Adrenal gland (tissue), 12 donors: Measurements from ENCODE around the gene SNRNP200. TPM values are rescaled to one million over a fixed set of nuclear protein-coding genes. Genes with fewer than 3 reads are reported as not detected.
A peak's percentile ranks its signal among the peaks of the same experiment; 100 is the strongest.

ENCODE experiments used
- DNase-seq, 7 donors: peaks; one replicate each; pipeline ENCODE4 v3.0.0-alpha.2; 2019 to 2020
- H3K27ac ChIP-seq, 5 donors: fragments of 200-600 bp; sonication (generic) in 4 of 5; 1 replicate in 3 of 5; 2 replicates in 2 of 5; pipeline versions ENCODE4 v1.5.1 to v1.8.0; 2016 to 2020; ENCODE audit warnings: mild to moderate bottlenecking in 1 of 5
- H3K27me3 ChIP-seq: fragments of 200-600 bp; 2 replicates; pipeline ENCODE4 v1.8.0; 2021
- H3K36me3 ChIP-seq, 2 donors: fragments of 200-600 bp; replicated peaks in 1 of 2; 1 replicate in 1 of 2; 2 replicates in 1 of 2; pipeline versions ENCODE4 v1.5.1 to v1.8.0; 2018 to 2022
- H3K4me1 ChIP-seq, 2 donors: fragments of 200-600 bp; replicated peaks in 1 of 2; 1 replicate in 1 of 2; 2 replicates in 1 of 2; pipeline versions ENCODE4 v1.5.1 to v1.8.0; 2018 to 2021
- H3K4me3 ChIP-seq, 4 donors: fragments of 200-600 bp; sonication (generic) in 3 of 4; one replicate each; pipeline ENCODE4 v1.5.1; 2016 to 2018
- H3K9me3 ChIP-seq, 3 donors: fragments of 200-600 bp; sonication (generic) in 1 of 3; replicated peaks in 1 of 3; 1 replicate in 2 of 3; 2 replicates in 1 of 3; pipeline versions ENCODE4 v1.5.1 to v1.8.0; 2016 to 2021
- CTCF ChIP-seq, 6 experiments: fragments of 450-650 bp in 4 of 6; fragments of 200-600 bp in 2 of 6; sonication (generic) in 1 of 6; IDR thresholded peaks; 1 replicate in 5 of 6; 2 replicates in 1 of 6; pipeline versions ENCODE4 v1.5.1 to v1.8.0; 2016 to 2021; ENCODE audit warnings: antibody characterized with exemption in 6 of 6, mild to moderate bottlenecking in 2 of 6, moderate library complexity in 1 of 6
- POLR2A ChIP-seq, 2 donors: fragments of 450-650 bp; IDR thresholded peaks; one replicate each; pipeline ENCODE4 v1.6.1; 2017; ENCODE audit warnings: antibody characterized with exemption in 2 of 2, mild to moderate bottlenecking in 2 of 2, moderate library complexity in 1 of 2
- WGBS, 4 donors: extraction: QIAGEN DNeasy Blood & Tissue Kit in 2 of 4; methylation state at CpG; one replicate each; pipeline versions ENCODE4 v1.1.5 to v1.1.7; 2013 to 2017; 5-methylcytosine and 5-hydroxymethylcytosine counted together
- intact Hi-C, 2 donors: fragments of 100-400 bp; cut with DNase I; formaldehyde crosslinking; loops; one replicate each; pipeline versions ENCODE4 v1.14.1 to v1.15.0; 2022 to 2023
- polyA plus RNA-seq, 3 donors: library from polyadenylated mRNA; stranded (reverse); fragments of 200-250 nt in 2 of 3; fragments of 350-450 nt in 1 of 3; fragmentation: Illumina TruSeq in 1 of 3; extraction: RNeasy Lipid Tissue Mini Kit (QIAGEN cat#74804) in 1 of 3; gene quantifications; one replicate each; pipeline ENCODE4 v1.2.3, GENCODE V29; 2013 to 2014
- total RNA-seq, 9 donors: library from RNA; depleted of rRNA in 4 of 9; stranded (reverse); fragments of >200 nt in 4 of 9; fragments of 120-200 nt in 1 of 9; fragmentation: NEBNext Ultra II Directional in 1 of 9; extraction: Animal tissue kit (Norgen Biotek cat#: 25700) in 1 of 9; gene quantifications; one replicate each; pipeline versions ENCODE4 v1.1.0 to v1.2.4, GENCODE V29; 2013 to 2023
- donor health status: healthy with polysubstance abuse.
- donor health status: Bipolar disorder and iron deficiency.
- donor health status: DM: yes; HTN: yes; CAD: no.
- donor health status: DM: no; HTN: no; CAD: no.
- donor health status: DM: no; HTN: no; CAD: no.
- donor health status: DM: yes; HTN: yes; CAD: no.

SNRNP200 gene
- total and polyA plus RNA-seq, 12 donors, result 50.4 to 117 (median 96.1) TPM

DNA sequence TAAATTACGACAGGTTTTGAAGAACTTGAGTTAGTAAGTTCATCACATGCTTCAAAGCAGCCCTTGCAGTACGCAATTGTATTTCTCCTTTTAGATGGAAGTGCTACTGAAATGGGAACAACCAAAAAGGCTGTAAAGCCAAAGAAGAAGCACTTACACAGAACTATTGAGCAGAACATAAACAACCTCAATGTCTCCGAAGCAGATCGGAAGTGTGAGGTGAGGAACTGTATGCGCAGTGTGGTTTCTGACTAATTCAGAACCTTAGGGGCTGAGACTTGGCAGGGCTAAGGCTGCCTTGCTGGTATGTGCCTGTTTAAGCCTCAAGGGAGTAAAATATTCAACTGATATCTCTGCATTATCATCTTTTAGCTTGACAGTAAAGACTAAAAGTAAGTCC lies 38.7 kb upstream of the SNRNP200 start:
- DNase-seq, result peak in 1 of 7 donors; percentile 24
- Histone ChIP-seq H3K9me3 (no peaks in the 10 kb centered on the region), H3K27ac (peak overlapping the region in 2 of 5 donors; percentile 49 to 53), H3K36me3 (no peaks in the 10 kb centered on the region), H3K27me3 (no peaks in the 10 kb centered on the region), H3K4me1 (peaks cover 0 to 9% of the 10 kb centered on the region in 2 donors), H3K4me3 (no peak overlapping the region)
- 79 to 90% (median 86%) methylated on average over 5 of the region's 5 CpGs for WGBS, 4 donors
- TF ChIP-seq CTCF (IDR thresholded peaks at IDR 0.05) (no peak), POLR2A (IDR thresholded peaks at IDR 0.05) (no peak)
- intact Hi-C loops, result no loop called here

- no peaks in the 10 kb centered on the region for H3K27me3 ChIP-seq
- 65 to 70% (median 68%) methylated on average over 5 to 6 of the region's 6 CpGs for WGBS, 4 donors
- peak in 5 of 7 donors; percentile 56 to 76 (median 68) for DNase-seq
- H3K27ac ChIP-seq, result peak overlapping the region in 2 of 5 donors; percentile 6 to 17
- no peaks in the 10 kb centered on the region for H3K36me3 ChIP-seq
- intact Hi-C loops, result no loop called here
- H3K9me3 ChIP-seq, result no peaks in the 10 kb centered on the region
- H3K4me1 ChIP-seq, result peaks cover 0 to 9% of the 10 kb centered on the region in 2 donors
- H3K4me3 ChIP-seq, result no peak overlapping the region
- TF ChIP-seq CTCF (IDR thresholded peaks at IDR 0.05) (no peak), POLR2A (IDR thresholded peaks at IDR 0.05) (no peak)
Observed at GRCh38 chr2:96342085-96342484, 36.7 kb upstream of the SNRNP200 start.

GRCh38 chr2:96341641-96342040 lies 36.3 kb upstream of the SNRNP200 start:
- intact Hi-C loops, result no loop called here
- peak overlapping the region in 1 of 5 donors; percentile 17 for H3K27ac ChIP-seq
- H3K4me1 ChIP-seq, result peaks cover 0 to 9% of the 10 kb centered on the region in 2 donors
- H3K36me3 ChIP-seq, result no peaks in the 10 kb centered on the region
- DNase-seq, result no peak
- no peak overlapping the region for H3K4me3 ChIP-seq
- H3K9me3 ChIP-seq, result no peaks in the 10 kb centered on the region
- H3K27me3 ChIP-seq, result no peaks in the 10 kb centered on the region
- TF ChIP-seq CTCF (IDR thresholded peaks at IDR 0.05) (no peak), POLR2A (IDR thresholded peaks at IDR 0.05) (no peak)
- WGBS, 4 donors, result 94 to 98% (median 96%) methylated on average over 14 of the region's 14 CpGs

- no peak for DNase-seq
- H3K36me3 ChIP-seq, result no peaks in the 10 kb centered on the region
- peaks cover 0 to 9% of the 10 kb centered on the region in 2 donors for H3K4me1 ChIP-seq
- WGBS, 4 donors, result 90 to 94% (median 93%) methylated on average over 9 of the region's 9 CpGs
- H3K9me3 ChIP-seq, result no peaks in the 10 kb centered on the region
- H3K27ac ChIP-seq, result no peak overlapping the region
- H3K27me3 ChIP-seq, result no peaks in the 10 kb centered on the region
- intact Hi-C loops, result no loop called here
- TF ChIP-seq POLR2A (IDR thresholded peaks at IDR 0.05) (no peak), CTCF (IDR thresholded peaks at IDR 0.05) (no peak)
- H3K4me3 ChIP-seq, result no peak overlapping the region
Observed at GRCh38 chr2:96340493-96341414, 35.4 kb upstream of the SNRNP200 start.
